Lung (tissue), 16 donors: ENCODE measurements around the gene MAPK6. TPM values are rescaled to one million over a fixed set of nuclear protein-coding genes. Genes with fewer than 3 reads are reported as not detected.
A peak's percentile ranks its signal among the peaks of the same experiment; 100 is the strongest.

Source experiments
- ATAC-seq: fragments of 200-7000 bp; cut with Tn5 transposase; one replicate; pipeline ENCODE4 v1.9.1; 2020; ENCODE audit warnings: moderate number of reproducible peaks; ENCODE audit not compliant: insufficient read depth, low FRiP score
- DNase-seq, 3 donors: peaks; one replicate each; pipeline ENCODE4 v3.0.0-alpha.2; 2013 to 2017
- H3K27ac ChIP-seq, 2 donors: one replicate each; pipeline ENCODE4 v1.5.1; 2013; ENCODE audit warnings: mild to moderate bottlenecking in 2 of 2, moderate library complexity in 2 of 2, control low read depth in 1 of 2, inconsistent platforms in 1 of 2, low read depth in 1 of 2, low read length in 1 of 2
- H3K27me3 ChIP-seq, 3 donors: one replicate each; pipeline ENCODE4 v1.5.1; 2013; ENCODE audit warnings: low read length in 2 of 3; ENCODE audit not compliant: control insufficient read depth in 3 of 3, insufficient read depth in 3 of 3
- H3K36me3 ChIP-seq, 4 donors: one replicate each; pipeline ENCODE4 v1.5.1; 2013; ENCODE audit warnings: low read length in 4 of 4, mild to moderate bottlenecking in 1 of 4, moderate library complexity in 1 of 4; ENCODE audit not compliant: control insufficient read depth in 4 of 4, insufficient read depth in 4 of 4
- H3K4me1 ChIP-seq, 5 donors: one replicate each; pipeline ENCODE4 v1.5.1; 2013; ENCODE audit warnings: low read length in 5 of 5, mild to moderate bottlenecking in 2 of 5, moderate library complexity in 1 of 5; ENCODE audit not compliant: control insufficient read depth in 5 of 5, insufficient read depth in 5 of 5
- H3K4me3 ChIP-seq: one replicate; pipeline ENCODE4 v1.5.1; 2013; ENCODE audit warnings: mild to moderate bottlenecking, control low read depth, moderate library complexity
- H3K9ac ChIP-seq, 2 donors: one replicate each; pipeline ENCODE4 v1.5.1; 2013; ENCODE audit warnings: low read length in 2 of 2, control low read depth in 1 of 2; ENCODE audit not compliant: insufficient read depth in 1 of 2
- H3K9me3 ChIP-seq, 4 donors: one replicate each; pipeline ENCODE4 v1.5.1; 2013; ENCODE audit warnings: low read length in 3 of 4, mild to moderate bottlenecking in 1 of 4, moderate library complexity in 1 of 4; ENCODE audit not compliant: control insufficient read depth in 4 of 4, insufficient read depth in 3 of 4
- WGBS, 2 donors: extraction: QIAGEN DNeasy Blood & Tissue Kit; methylation state at CpG; one replicate each; pipeline ENCODE4 v1.1.7; 2013; 5-methylcytosine and 5-hydroxymethylcytosine counted together
- long read RNA-seq, 5 donors: transcript quantifications; one replicate each; lab custom pipeline, GENCODE V29; 2026
- polyA plus RNA-seq, 2 donors: library from polyadenylated mRNA; stranded (reverse); fragments of 200-250 nt; gene quantifications; one replicate each; pipeline ENCODE4 v1.2.1, GENCODE V29; 2013
- total RNA-seq, 2 donors: library from RNA; depleted of rRNA in 1 of 2; stranded (reverse); fragments of >200 nt in 1 of 2; gene quantifications; one replicate each; pipeline ENCODE4 v1.2.1, GENCODE V29; 2014 to 2021
- TF ChIP-seq, protein P1 (sequence below): IDR thresholded peaks from 2 replicates; pipeline ENCODE4 v1.5.1; 2012; ENCODE audit warnings: mild to moderate bottlenecking; ENCODE audit errors: control extremely low read depth, extremely low read depth
- donor health status: control.
- donor health status: control.
- donor health status: Bipolar disorder and iron deficiency.
- donor health status: healthy.
- donor health status: DM: yes; HTN: yes; CAD: no.

Gene MAPK6
- total RNA-seq (10 to 100 TPM; 28.0 to 39.8 TPM), polyA plus RNA-seq (10 to 100 TPM in 1 of 2 donors, 1 to 10 TPM in 1; 5.4 to 21.2 TPM)
- long read RNA-seq, donor 1, full-length matches to known transcripts: 4 of 4 reads
- long read RNA-seq, donor 1, partial matches to known transcripts: 0 of 4 reads
- long read RNA-seq, donor 1, other reads (novel, unspliced or antisense): 0 of 4 reads
- long read RNA-seq, donor 2, full-length matches to known transcripts: 2 of 2 reads
- long read RNA-seq, donor 2, partial matches to known transcripts: 0 of 2 reads
- long read RNA-seq, donor 2, other reads (novel, unspliced or antisense): 0 of 2 reads
- long read RNA-seq, donor 3, full-length matches to known transcripts: 4 of 4 reads
- long read RNA-seq, donor 3, partial matches to known transcripts: 0 of 4 reads
- long read RNA-seq, donor 3, other reads (novel, unspliced or antisense): 0 of 4 reads
- long read RNA-seq, donor 4: 0 reads
- long read RNA-seq, donor 5, full-length matches to known transcripts: 4 of 24 reads
- long read RNA-seq, donor 5, partial matches to known transcripts: 20 of 24 reads
- long read RNA-seq, donor 5, other reads (novel, unspliced or antisense): 0 of 24 reads

DNA sequence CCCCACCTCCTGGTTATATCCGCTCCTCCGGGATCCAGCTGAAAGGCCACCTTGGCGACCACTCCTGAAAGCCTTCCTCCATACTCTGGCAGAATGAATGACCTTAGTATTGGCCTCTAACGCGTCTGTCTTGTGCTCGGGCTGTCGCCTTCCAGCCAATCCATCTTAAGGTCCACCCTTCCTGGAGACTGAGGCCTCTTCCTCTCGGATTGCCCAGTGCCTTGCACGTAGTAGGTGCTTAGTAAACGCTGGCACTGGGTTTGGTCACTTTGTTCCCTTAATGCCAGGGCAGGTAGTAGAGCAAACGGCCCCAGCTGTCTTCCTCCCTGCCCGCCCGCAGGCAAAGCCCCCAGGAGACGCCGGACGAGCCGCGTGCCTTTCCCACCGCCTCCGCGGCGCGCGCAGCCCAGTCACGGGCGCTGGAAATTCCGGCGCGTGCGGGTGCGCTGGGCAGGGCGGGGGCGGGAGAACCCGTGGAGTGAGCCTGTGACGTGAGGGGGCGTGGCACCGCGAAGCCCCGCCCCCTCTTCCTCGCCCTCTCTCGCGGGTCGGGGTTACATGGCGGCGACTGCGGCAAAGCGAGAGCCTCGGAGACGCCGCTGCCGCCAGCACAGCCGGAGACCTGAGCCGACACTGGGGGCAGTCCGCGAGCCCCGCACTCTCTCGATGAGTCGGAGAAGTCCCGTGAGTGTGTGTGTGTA, at the start of gene MAPK6:
Gene MAPK6, plus strand, starts transcription at position 527 of the 701 bp plus-strand sequence. CDS start 27,242 bp downstream, outside the sequence.
- Histone ChIP-seq H3K4me1 (peaks cover 3 to 14% (median 8%) of the 10 kb centered on the region in 5 donors), H3K27me3 (no peaks in the 10 kb centered on the region), H3K36me3 (no peaks in the 10 kb centered on the region), H3K9ac (peak within 1 kb of the TSS; percentile 48 to 88), H3K9me3 (no peaks in the 10 kb centered on the region), H3K4me3 (peak within 1 kb of the TSS; percentile 79), H3K27ac (peak within 1 kb of the TSS; percentile 97 to 100)
- DNase-seq (peak; percentile 94 to 97 (median 96)), ATAC-seq (peak; percentile 90)
- TF ChIP-seq, protein P1, sequence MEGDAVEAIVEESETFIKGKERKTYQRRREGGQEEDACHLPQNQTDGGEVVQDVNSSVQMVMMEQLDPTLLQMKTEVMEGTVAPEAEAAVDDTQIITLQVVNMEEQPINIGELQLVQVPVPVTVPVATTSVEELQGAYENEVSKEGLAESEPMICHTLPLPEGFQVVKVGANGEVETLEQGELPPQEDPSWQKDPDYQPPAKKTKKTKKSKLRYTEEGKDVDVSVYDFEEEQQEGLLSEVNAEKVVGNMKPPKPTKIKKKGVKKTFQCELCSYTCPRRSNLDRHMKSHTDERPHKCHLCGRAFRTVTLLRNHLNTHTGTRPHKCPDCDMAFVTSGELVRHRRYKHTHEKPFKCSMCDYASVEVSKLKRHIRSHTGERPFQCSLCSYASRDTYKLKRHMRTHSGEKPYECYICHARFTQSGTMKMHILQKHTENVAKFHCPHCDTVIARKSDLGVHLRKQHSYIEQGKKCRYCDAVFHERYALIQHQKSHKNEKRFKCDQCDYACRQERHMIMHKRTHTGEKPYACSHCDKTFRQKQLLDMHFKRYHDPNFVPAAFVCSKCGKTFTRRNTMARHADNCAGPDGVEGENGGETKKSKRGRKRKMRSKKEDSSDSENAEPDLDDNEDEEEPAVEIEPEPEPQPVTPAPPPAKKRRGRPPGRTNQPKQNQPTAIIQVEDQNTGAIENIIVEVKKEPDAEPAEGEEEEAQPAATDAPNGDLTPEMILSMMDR: no peak
- 4 to 7% methylated on average over 43 to 59 of the region's 59 CpGs for WGBS, 2 donors

GRCh38 chr15:51969728-51970127, 49.3 kb upstream of the MAPK6 start:
- Histone ChIP-seq H3K36me3 (peaks cover 0 to 10% (median 7%) of the 10 kb centered on the region in 4 donors), H3K9me3 (peaks cover 0 to 7% (median 2%) of the 10 kb centered on the region in 4 donors), H3K27ac (no peak overlapping the region), H3K4me3 (no peak overlapping the region), H3K9ac (no peak overlapping the region), H3K4me1 (peaks cover 5 to 10% (median 7%) of the 10 kb centered on the region in 5 donors), H3K27me3 (no peaks in the 10 kb centered on the region)
- TF ChIP-seq, protein P1: no peak
- 77 to 84% methylated on average over 4 of the region's 4 CpGs for WGBS, 2 donors
- no peak for DNase-seq
- no peak for ATAC-seq

GRCh38 chr15:51970132-51970817, 48.7 kb upstream of the MAPK6 start:
- H3K9me3 ChIP-seq: peaks cover 0 to 7% (median 2%) of the 10 kb centered on the region in 4 donors
- ATAC-seq (no peak), DNase-seq (no peak)
- TF ChIP-seq, protein P1: no peak
- no peak overlapping the region for H3K4me3 ChIP-seq
- H3K27ac ChIP-seq: no peak overlapping the region
- H3K27me3 ChIP-seq: no peaks in the 10 kb centered on the region
- 51 to 80% methylated on average over 4 of the region's 4 CpGs for WGBS, 2 donors
- H3K36me3 ChIP-seq: peaks cover 0 to 10% (median 5%) of the 10 kb centered on the region in 4 donors
- peaks cover 5 to 10% (median 7%) of the 10 kb centered on the region in 5 donors for H3K4me1 ChIP-seq
- H3K9ac ChIP-seq: peak overlapping the region in 1 of 2 donors; percentile 83
